CD14-positive monocyte (primary cell): ENCODE measurements around the gene IRS1. TPM values are rescaled to one million over a fixed set of nuclear protein-coding genes. Genes with fewer than 3 reads are reported as not detected.

Experiments used
- DNase-seq, 3 donors: peaks; one replicate each; pipeline ENCODE4 v3.0.0-alpha.2; 2011 to 2022
- H2AFZ ChIP-seq: 2 replicates; pipeline ENCODE4 v1.6.0; 2012; ENCODE audit warnings: mild to moderate bottlenecking, low read depth, low read length, inconsistent platforms; ENCODE audit not compliant: insufficient read depth, poor library complexity, severe bottlenecking
- H3K27ac ChIP-seq, 2 donors: 1 replicate in 1 of 2; 2 replicates in 1 of 2; pipeline ENCODE4 v1.5.1; 2012 to 2013; ENCODE audit warnings: low read length in 2 of 2, control low read depth in 1 of 2, inconsistent platforms in 1 of 2, low read depth in 1 of 2, mild to moderate bottlenecking in 1 of 2
- H3K27me3 ChIP-seq, 2 donors: one replicate each; pipeline versions ENCODE4 v1.6.0 to v1.6.1; 2011 to 2013; ENCODE audit warnings: low read length in 2 of 2; ENCODE audit not compliant: control insufficient read depth in 2 of 2, insufficient read depth in 2 of 2
- H3K36me3 ChIP-seq, 2 donors: replicated peaks in 1 of 2; 1 replicate in 1 of 2; 2 replicates in 1 of 2; pipeline versions ENCODE4 v1.5.1 to v1.6.1; 2012 to 2013; ENCODE audit warnings: low read length in 2 of 2, control low read depth in 1 of 2, inconsistent platforms in 1 of 2, mild to moderate bottlenecking in 1 of 2; ENCODE audit not compliant: insufficient read depth in 2 of 2, control insufficient read depth in 1 of 2
- H3K4me1 ChIP-seq, 2 donors: 1 replicate in 1 of 2; 2 replicates in 1 of 2; pipeline versions ENCODE4 v1.5.1 to v1.6.1; 2012 to 2013; ENCODE audit warnings: low read length in 2 of 2, control low read depth in 1 of 2, inconsistent platforms in 1 of 2, mild to moderate bottlenecking in 1 of 2, moderate library complexity in 1 of 2; ENCODE audit not compliant: insufficient read depth in 2 of 2, control insufficient read depth in 1 of 2
- H3K4me2 ChIP-seq: replicated peaks from 2 replicates; pipeline ENCODE3; 2012; ENCODE audit warnings: low read length, moderate library complexity, mild to moderate bottlenecking; ENCODE audit not compliant: poor library complexity, severe bottlenecking; ENCODE audit errors: extremely low read depth
- H3K4me3 ChIP-seq, 3 experiments: fragments of 200-600 bp in 1 of 3; sonication (generic) in 1 of 3; replicated peaks in 1 of 3; 1 replicate in 2 of 3; 2 replicates in 1 of 3; pipeline ENCODE4 v1.5.1; 2011 to 2013; ENCODE audit warnings: low read length in 3 of 3, mild to moderate bottlenecking in 3 of 3, control low read depth in 2 of 3, low read depth in 2 of 3, inconsistent platforms in 1 of 3, moderate library complexity in 1 of 3
- H3K79me2 ChIP-seq: 2 replicates; pipeline ENCODE4 v1.6.0; 2012; ENCODE audit warnings: mild to moderate bottlenecking, control low read depth, inconsistent platforms, low read length, moderate library complexity; ENCODE audit not compliant: insufficient read depth
- H3K9ac ChIP-seq: 2 replicates; pipeline ENCODE4 v1.6.0; 2017; ENCODE audit warnings: low read length, mild to moderate bottlenecking; ENCODE audit not compliant: insufficient read depth, poor library complexity, severe bottlenecking
- H3K9me3 ChIP-seq, 2 donors: replicated peaks in 1 of 2; 1 replicate in 1 of 2; 2 replicates in 1 of 2; pipeline versions ENCODE4 v1.5.1 to v1.6.1; 2012 to 2013; ENCODE audit warnings: low read length in 2 of 2, control low read depth in 1 of 2; ENCODE audit not compliant: control insufficient read depth in 1 of 2, insufficient read depth in 1 of 2
- H4K20me1 ChIP-seq: 2 replicates; pipeline ENCODE4 v1.6.0; 2012; ENCODE audit warnings: mild to moderate bottlenecking, low read length, control low read depth, moderate library complexity; ENCODE audit not compliant: insufficient read depth
- H3K27ac Mint-ChIP-seq, 7 donors: one replicate each; pipeline ENCODE4 v1.8.0; 2020; ENCODE audit warnings: mild to moderate bottlenecking in 7 of 7, mixed read lengths in 7 of 7, moderate library complexity in 6 of 7, inconsistent platforms in 2 of 7
- H3K27me3 Mint-ChIP-seq, 3 donors: one replicate each; pipeline ENCODE4 v1.8.0; 2021 to 2022; ENCODE audit warnings: low read depth in 3 of 3, mild to moderate bottlenecking in 3 of 3, mixed read lengths in 3 of 3, moderate library complexity in 3 of 3, inconsistent platforms in 1 of 3
- H3K36me3 Mint-ChIP-seq, 2 donors: one replicate each; pipeline ENCODE4 v1.8.0; 2020; ENCODE audit warnings: mixed read lengths in 2 of 2, inconsistent platforms in 1 of 2, mild to moderate bottlenecking in 1 of 2
- H3K4me1 Mint-ChIP-seq: one replicate; pipeline ENCODE4 v1.8.0; 2020; ENCODE audit warnings: mild to moderate bottlenecking, mixed read lengths
- H3K4me3 Mint-ChIP-seq, 2 donors: one replicate each; pipeline ENCODE4 v1.8.0; 2020; ENCODE audit warnings: mild to moderate bottlenecking in 2 of 2, mixed read lengths in 2 of 2, moderate library complexity in 1 of 2
- H3K9me3 Mint-ChIP-seq, 7 donors: one replicate each; pipeline ENCODE4 v1.8.0; 2020 to 2022; ENCODE audit warnings: mixed read lengths in 7 of 7, mild to moderate bottlenecking in 6 of 7, moderate library complexity in 6 of 7, inconsistent platforms in 2 of 7
- WGBS: methylation state at CpG from one replicate; pipeline ENCODE4 v1.1.5; 2013; ENCODE audit warnings: missing lambda C conversion rate; ENCODE audit not compliant: insufficient coverage; 5-methylcytosine and 5-hydroxymethylcytosine counted together
- intact Hi-C, 2 donors: fragments of 100-400 bp; cut with micrococcal nuclease; formaldehyde crosslinking; loops; one replicate each; pipeline versions ENCODE4 v1.15.0 to v1.15.1; 2023
- polyA plus RNA-seq, 3 donors: library from polyadenylated mRNA; depleted of rRNA in 1 of 3; unstranded in 2 of 3; stranded (reverse) in 1 of 3; fragments of 300-500 nt in 2 of 3; fragments of >200 nt in 1 of 3; fragmentation: Illumina TruSeq in 2 of 3; gene quantifications; 1 replicate in 2 of 3; 2 replicates in 1 of 3; pipeline ENCODE4 v1.2.3, GENCODE V29; 2012 to 2021
- TF ChIP-seq, protein P1 (sequence below): fragments of 200-600 bp; IDR thresholded peaks from one replicate; pipeline ENCODE4 v1.8.0; 2022; ENCODE audit warnings: antibody characterized with exemption, mild to moderate bottlenecking

IRS1 gene
- polyA plus RNA-seq, 3 donors = 0.10 to 0.19 TPM; not detected in 1

DNA sequence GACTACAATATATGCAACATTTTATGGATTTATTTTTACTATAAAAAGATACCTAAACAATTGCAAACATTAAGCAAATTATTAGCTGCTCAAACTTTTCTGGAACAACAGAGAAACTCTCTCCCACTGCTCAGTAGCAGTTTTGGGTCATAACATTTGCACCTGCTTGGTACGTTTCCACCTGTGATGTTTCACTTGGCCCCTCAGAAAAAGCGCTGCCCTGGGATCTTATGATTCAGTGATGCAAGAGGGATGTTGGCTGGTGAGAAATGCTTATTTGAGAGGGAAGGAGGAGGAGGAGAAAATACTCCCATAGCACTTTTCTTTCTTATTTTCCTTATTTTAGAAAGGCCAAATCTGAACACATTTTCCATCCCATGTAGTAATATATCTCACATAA, 9.2 kb downstream of the IRS1 start:
- H3K4me3 ChIP-seq = peak overlapping the region in 1 of 3 experiments; percentile 77
- no peaks in the 10 kb centered on the region for H3K36me3 ChIP-seq
- Mint-ChIP-seq H3K4me1 (peaks cover 16% of the 10 kb centered on the region), H3K4me3 (peak overlapping the region; percentile 84 to 91), H3K9me3 (peaks cover 2 to 11% (median 5%) of the 10 kb centered on the region in 7 donors), H3K27ac (no peak overlapping the region), H3K27me3 (peaks cover 9 to 18% (median 14%) of the 10 kb centered on the region in 3 donors), H3K36me3 (no peaks in the 10 kb centered on the region)
- peaks cover 14 to 21% of the 10 kb centered on the region in 2 donors for H3K4me1 ChIP-seq
- DNase-seq = no peak
- WGBS = no CpG with 5 or more reads among the region's 2 CpGs
- H3K27me3 ChIP-seq = peaks cover 7% of the 10 kb centered on the region in 2 donors
- peak overlapping the region; percentile 72 for H3K4me2 ChIP-seq
- no peaks in the 10 kb centered on the region for H4K20me1 ChIP-seq
- no peak overlapping the region for H3K27ac ChIP-seq
- no peaks in the 10 kb centered on the region for H3K79me2 ChIP-seq
- no peaks in the 10 kb centered on the region for H3K9me3 ChIP-seq
- intact Hi-C loops = loop anchor here in 1 of 2 donors (5.0 kb wide), 1 partner anchor 673 kb away; no protein-coding TSS in a partner anchor
- peak overlapping the region; percentile 89 for H2AFZ ChIP-seq
- H3K9ac ChIP-seq = no peak overlapping the region
- TF ChIP-seq, protein P1, sequence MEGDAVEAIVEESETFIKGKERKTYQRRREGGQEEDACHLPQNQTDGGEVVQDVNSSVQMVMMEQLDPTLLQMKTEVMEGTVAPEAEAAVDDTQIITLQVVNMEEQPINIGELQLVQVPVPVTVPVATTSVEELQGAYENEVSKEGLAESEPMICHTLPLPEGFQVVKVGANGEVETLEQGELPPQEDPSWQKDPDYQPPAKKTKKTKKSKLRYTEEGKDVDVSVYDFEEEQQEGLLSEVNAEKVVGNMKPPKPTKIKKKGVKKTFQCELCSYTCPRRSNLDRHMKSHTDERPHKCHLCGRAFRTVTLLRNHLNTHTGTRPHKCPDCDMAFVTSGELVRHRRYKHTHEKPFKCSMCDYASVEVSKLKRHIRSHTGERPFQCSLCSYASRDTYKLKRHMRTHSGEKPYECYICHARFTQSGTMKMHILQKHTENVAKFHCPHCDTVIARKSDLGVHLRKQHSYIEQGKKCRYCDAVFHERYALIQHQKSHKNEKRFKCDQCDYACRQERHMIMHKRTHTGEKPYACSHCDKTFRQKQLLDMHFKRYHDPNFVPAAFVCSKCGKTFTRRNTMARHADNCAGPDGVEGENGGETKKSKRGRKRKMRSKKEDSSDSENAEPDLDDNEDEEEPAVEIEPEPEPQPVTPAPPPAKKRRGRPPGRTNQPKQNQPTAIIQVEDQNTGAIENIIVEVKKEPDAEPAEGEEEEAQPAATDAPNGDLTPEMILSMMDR = no peak

DNA sequence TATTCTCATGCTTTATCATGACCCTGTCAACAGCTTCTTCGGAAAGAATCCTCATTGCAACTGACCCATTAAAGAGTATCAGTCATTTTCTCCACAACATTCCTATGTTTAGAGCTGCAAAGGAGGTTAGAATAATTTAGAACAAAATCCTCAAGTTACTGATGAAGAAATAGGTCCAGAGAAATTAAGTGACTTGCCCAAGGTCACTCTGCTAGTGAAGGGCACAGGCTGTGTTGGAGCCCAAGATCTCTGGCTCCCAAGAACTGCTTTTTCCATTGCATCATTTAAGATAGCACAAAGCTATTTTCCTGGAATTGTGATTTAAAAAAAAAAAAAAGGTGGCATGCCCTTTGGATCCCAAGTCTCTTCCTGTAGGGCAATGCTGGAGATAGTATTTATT, 9.6 kb downstream of the IRS1 start:
- WGBS = no CpG with 5 or more reads among the region's 1 CpG
- Mint-ChIP-seq H3K27ac (no peak overlapping the region), H3K4me1 (peaks cover 16% of the 10 kb centered on the region), H3K9me3 (peaks cover 2 to 11% (median 5%) of the 10 kb centered on the region in 7 donors), H3K27me3 (peaks cover 5 to 16% (median 11%) of the 10 kb centered on the region in 3 donors), H3K4me3 (peak overlapping the region in 1 of 2 donors; percentile 28), H3K36me3 (no peaks in the 10 kb centered on the region)
- Histone ChIP-seq H3K4me3 (no peak overlapping the region), H3K9me3 (no peaks in the 10 kb centered on the region), H2AFZ (no peak overlapping the region), H3K36me3 (no peaks in the 10 kb centered on the region), H3K27ac (no peak overlapping the region), H3K4me2 (no peak overlapping the region), H3K9ac (no peak overlapping the region), H3K27me3 (peaks cover 7% of the 10 kb centered on the region in 2 donors), H3K79me2 (no peaks in the 10 kb centered on the region), H3K4me1 (peaks cover 14 to 21% of the 10 kb centered on the region in 2 donors), H4K20me1 (no peaks in the 10 kb centered on the region)
- intact Hi-C loops = loop anchor here in 1 of 2 donors (5.0 kb wide), 1 partner anchor 673 kb away; no protein-coding TSS in a partner anchor
- no peak for DNase-seq
- TF ChIP-seq, protein P1 = no peak
